Smooth muscle cell of bladder (primary cell): ENCODE results near the gene DNAJB2. TPM values are rescaled to one million over a fixed set of nuclear protein-coding genes. Genes with fewer than 3 reads are reported as not detected.

Experiments used
- total RNA-seq: library from RNA; depleted of rRNA; stranded (reverse); fragments of >200 nt; gene quantifications from 2 replicates; pipeline ENCODE4 v1.2.3, GENCODE V29; 2014

DNAJB2 gene
- 33.0 and 47.1 TPM in 2 replicates for total RNA-seq

GRCh38 chr2:219279151-219279915, at the start of gene DNAJB2:
TSS of gene DNAJB2 (plus strand) at chr2:219279366. CDS start at chr2:219279834, 468 bp downstream.

GRCh38 chr2:219245148-219245898, 33.8 kb upstream of the DNAJB2 start, which contains the start of the genes GLB1L and STK16:
TSS of gene GLB1L (minus strand) at chr2:219245444. CDS start at chr2:219243573, 1,871 bp downstream.
TSS of gene STK16 (plus strand) at chr2:219245479. CDS start at chr2:219246000, 521 bp downstream.

DNA sequence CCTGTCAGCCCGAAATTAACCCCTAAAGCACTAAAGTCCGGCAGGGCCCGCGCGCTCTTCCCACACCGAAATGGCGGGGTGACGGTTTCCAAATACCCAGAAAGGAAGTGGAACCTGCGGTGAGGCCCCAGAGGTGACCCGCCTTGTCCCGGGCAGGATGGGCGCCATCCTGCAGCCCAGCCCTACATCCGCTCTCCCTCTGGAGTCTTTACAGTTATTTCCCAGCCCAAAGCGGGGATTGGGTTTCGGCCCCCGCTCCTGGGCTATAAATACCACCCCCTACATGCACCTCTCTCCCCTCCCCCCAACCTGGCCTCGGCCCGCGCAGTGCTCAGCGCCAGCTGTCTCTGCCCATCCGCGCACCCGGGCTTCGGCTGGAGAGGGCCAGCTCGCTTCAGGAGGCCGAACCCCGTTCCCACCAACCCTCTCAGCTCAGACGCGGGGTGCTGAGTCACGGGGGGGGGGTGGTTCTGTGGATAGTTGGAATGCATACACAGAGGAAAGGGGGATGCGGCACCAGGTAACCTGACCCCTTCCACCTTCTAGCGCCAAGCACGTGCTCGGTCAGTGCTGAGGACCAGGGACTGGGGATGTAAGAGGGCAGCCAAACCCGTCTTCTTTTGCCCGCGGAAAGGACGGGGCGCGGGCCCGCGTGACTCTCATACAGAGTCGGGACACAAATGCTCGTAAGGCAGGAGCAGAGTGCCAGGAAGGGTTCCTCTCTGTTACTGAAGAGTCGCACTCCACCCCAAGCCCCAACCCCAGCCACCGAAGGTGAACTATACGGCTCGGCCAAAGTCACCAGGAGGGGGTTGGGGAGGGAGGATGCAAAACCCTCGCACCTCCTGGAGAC, 26.0 kb upstream of the DNAJB2 start, which contains the start of gene TUBA4B:
Gene TUBA4B (plus strand): TSS at position 344 of the 853 bp plus-strand sequence. CDS start 165 bp downstream, at position 509.

GRCh38 chr2:219253753-219254589, 25.2 kb upstream of the DNAJB2 start, which contains the start of gene TUBA4A:
TSS of gene TUBA4A (minus strand) at chr2:219253918. CDS start at chr2:219253858, 60 bp downstream.

GRCh38 chr2:219309278-219309677, 30.1 kb downstream of the DNAJB2 start, which contains the start of gene PTPRN:
TSS of gene PTPRN (minus strand) at chr2:219309401. CDS start at chr2:219309332, 69 bp downstream.

DNA sequence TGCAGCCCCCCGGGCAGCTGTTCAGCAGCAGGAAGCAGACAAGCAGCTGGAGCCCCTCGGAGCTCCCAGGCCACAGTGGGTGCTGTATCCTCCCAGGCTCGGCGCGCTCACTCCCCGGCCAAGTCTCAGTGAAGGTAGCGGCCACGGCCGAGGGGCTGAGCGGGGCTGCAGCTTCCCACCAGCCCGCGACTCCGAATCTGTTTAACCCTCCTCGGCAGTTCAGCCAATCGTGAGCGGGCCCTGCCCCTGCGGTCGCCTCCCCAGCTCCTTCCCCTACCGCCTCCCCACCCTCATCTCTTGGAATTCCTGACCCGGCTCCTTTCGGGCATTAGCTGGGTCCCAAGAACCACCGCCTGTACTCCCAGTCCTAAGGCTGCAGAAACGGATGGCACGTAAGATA, 53.4 kb downstream of the DNAJB2 start, which contains the start of gene RESP18:
Gene RESP18 (minus strand): TSS at position 203 of the 400 bp plus-strand sequence.

Other genes starting within 250 kb of the DNAJB2 start
- gene CFAP65, start 237.8 kb upstream of the DNAJB2 start, total RNA-seq = not detected in 2 replicates
- not detected in 2 replicates for gene IHH, start 218.4 kb upstream of the DNAJB2 start, total RNA-seq
- 12.5 and 14.5 TPM in 2 replicates for gene NHEJ1, start 118.6 kb upstream of the DNAJB2 start, total RNA-seq
- gene SLC23A3, start 109.3 kb upstream of the DNAJB2 start, total RNA-seq = 0.57 and 2.4 TPM in 2 replicates
- gene CNPPD1, start 102.4 kb upstream of the DNAJB2 start, total RNA-seq = 20.1 and 25.6 TPM in 2 replicates
- gene RETREG2, start 101.1 kb upstream of the DNAJB2 start, total RNA-seq = 52.1 and 91.3 TPM in 2 replicates
- gene ZFAND2B, start 72.6 kb upstream of the DNAJB2 start, total RNA-seq = 18.6 and 19.0 TPM in 2 replicates
- gene ABCB6, start 60.4 kb upstream of the DNAJB2 start, total RNA-seq = 32.1 and 67.8 TPM in 2 replicates
- gene ATG9A, start 49.7 kb upstream of the DNAJB2 start, total RNA-seq = 31.1 and 43.0 TPM in 2 replicates
- gene ANKZF1, start 49.6 kb upstream of the DNAJB2 start, total RNA-seq = 19.8 and 33.8 TPM in 2 replicates
- 22.3 and 38.6 TPM in 2 replicates for gene GLB1L, start 33.9 kb upstream of the DNAJB2 start, total RNA-seq
- 24.2 and 30.7 TPM in 2 replicates for gene STK16, start 33.9 kb upstream of the DNAJB2 start, total RNA-seq
- gene TUBA4B, start 26.1 kb upstream of the DNAJB2 start, total RNA-seq = not detected in 2 replicates
- gene TUBA4A, start 25.4 kb upstream of the DNAJB2 start, total RNA-seq = 7.0 and 12.0 TPM in 2 replicates
- 6.4 and 57.0 TPM in 2 replicates for gene PTPRN, start 30.0 kb downstream of the DNAJB2 start, total RNA-seq
- gene RESP18, start 53.4 kb downstream of the DNAJB2 start, total RNA-seq = not detected in 2 replicates
- gene DNPEP, start 108.5 kb downstream of the DNAJB2 start, total RNA-seq = 106 and 116 TPM in 2 replicates
- gene DES, start 139.0 kb downstream of the DNAJB2 start, total RNA-seq = 0.71 and 3.7 TPM in 2 replicates
- gene SPEG, start 155.5 kb downstream of the DNAJB2 start, total RNA-seq = 3.7 and 9.8 TPM in 2 replicates
- 51.2 and 63.9 TPM in 2 replicates for gene GMPPA, start 219.5 kb downstream of the DNAJB2 start, total RNA-seq
- gene ASIC4, start 235.1 kb downstream of the DNAJB2 start, total RNA-seq = under 0.01 and 0.37 TPM in 2 replicates